DMS114 treated with DMSO at 0.1 percent for 48 hours (cell line): ENCODE data around the gene HPSE2.
"Not testable (repeated sequence)": the region's sequence is repeated elsewhere in the genome, so short reads cannot be mapped to it uniquely, and the experiment has no call there.

ENCODE experiments used
- DNase-seq: peaks from one replicate; lab custom pipeline; 2025; ENCODE audit not compliant: unreplicated experiment; lab: John Stamatoyannopoulos, UW

The HPSE2 gene

GRCh38 chr10:99010286-99010685 lies 225.4 kb downstream of the HPSE2 start:
- no peak for DNase-seq

- DNase-seq, result no peak
Observed at GRCh38 chr10:99008054-99008453, 227.6 kb downstream of the HPSE2 start.

- no peak for DNase-seq
Observed at GRCh38 chr10:99007457-99007856, 228.2 kb downstream of the HPSE2 start.

- no peak for DNase-seq
Observed at GRCh38 chr10:99005254-99005653, 230.4 kb downstream of the HPSE2 start.

- DNase-seq, result no peak
Observed at GRCh38 chr10:99004738-99005137, 230.9 kb downstream of the HPSE2 start.

GRCh38 chr10:99002392-99002791 lies 233.3 kb downstream of the HPSE2 start:
- DNase-seq, result no peak

- DNase-seq, result no peak
Observed at GRCh38 chr10:98997596-98997995, 238.1 kb downstream of the HPSE2 start.

GRCh38 chr10:98994030-98994429 lies 241.6 kb downstream of the HPSE2 start:
- no peak for DNase-seq

- DNase-seq, result not testable (repeated sequence)
Observed at GRCh38 chr10:98983751-98984150, 251.9 kb downstream of the HPSE2 start.

GRCh38 chr10:98980353-98980752 lies 255.3 kb downstream of the HPSE2 start:
- DNase-seq, result no peak

- DNase-seq, result no peak
Observed at GRCh38 chr10:98971464-98971863, 264.2 kb downstream of the HPSE2 start.

- DNase-seq, result no peak
Observed at GRCh38 chr10:98967601-98968000, 268.1 kb downstream of the HPSE2 start.

GRCh38 chr10:98963608-98964007 lies 272.0 kb downstream of the HPSE2 start:
- no peak for DNase-seq

GRCh38 chr10:98959379-98959778 lies 276.3 kb downstream of the HPSE2 start:
- no peak for DNase-seq

GRCh38 chr10:98957801-98958200 lies 277.9 kb downstream of the HPSE2 start:
- no peak for DNase-seq

GRCh38 chr10:98956576-98957260 lies 278.9 kb downstream of the HPSE2 start:
- DNase-seq, result no peak

GRCh38 chr10:98953251-98953650 lies 282.4 kb downstream of the HPSE2 start:
- DNase-seq, result no peak

- no peak for DNase-seq
Observed at GRCh38 chr10:98951269-98952000, 284.2 kb downstream of the HPSE2 start.

GRCh38 chr10:98950106-98950505 lies 285.5 kb downstream of the HPSE2 start:
- DNase-seq, result no peak

- no peak for DNase-seq
Observed at GRCh38 chr10:98949306-98949705, 286.3 kb downstream of the HPSE2 start.

- DNase-seq, result no peak
Observed at GRCh38 chr10:98943681-98944080, 292.0 kb downstream of the HPSE2 start.

GRCh38 chr10:98929709-98930108 lies 305.9 kb downstream of the HPSE2 start:
- DNase-seq, result no peak

- DNase-seq, result no peak
Observed at GRCh38 chr10:98925651-98926050, 310.0 kb downstream of the HPSE2 start.
